ENCODE data around the gene MKNK2.

MKNK2 gene

DNA sequence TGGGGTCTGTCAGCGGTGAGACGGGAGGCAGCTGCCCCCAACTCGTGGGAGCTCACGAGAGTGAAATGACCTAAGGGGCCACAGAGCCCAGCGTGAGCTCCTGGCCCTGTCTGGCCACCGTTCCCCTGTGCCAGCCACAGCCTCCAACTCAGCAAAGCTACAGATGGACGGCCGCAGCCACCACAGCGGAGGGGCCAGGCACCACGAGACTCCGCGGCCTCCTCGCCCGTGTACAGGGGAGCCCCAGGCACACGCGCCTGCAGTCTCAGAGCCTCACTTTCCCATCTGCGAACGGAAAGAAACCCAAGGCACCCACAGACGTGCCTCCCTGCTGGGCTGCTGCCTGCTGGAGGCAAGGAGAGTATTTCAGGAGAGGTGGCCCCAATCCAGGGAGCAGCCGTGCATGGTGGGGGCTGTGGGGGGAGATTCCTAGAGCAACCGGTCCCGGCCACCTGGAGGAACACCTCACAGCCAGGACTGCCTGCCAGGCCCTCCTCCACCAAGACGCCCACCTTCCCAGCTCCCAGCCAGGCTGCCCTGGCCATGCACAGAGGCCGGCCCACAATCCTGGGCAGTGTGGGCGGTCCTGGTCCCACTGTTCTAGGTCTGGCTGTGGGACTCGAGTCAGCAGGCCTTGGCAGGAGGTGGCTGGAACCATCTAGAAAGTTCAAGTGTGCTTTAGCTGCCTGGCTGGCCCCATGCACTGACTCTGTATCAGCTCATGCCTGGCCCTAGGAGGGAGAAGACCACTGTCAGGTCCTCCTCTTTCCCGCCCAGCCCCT, 1.9 kb downstream of the MKNK2 start:
- TF ChIP-seq, protein P1, sequence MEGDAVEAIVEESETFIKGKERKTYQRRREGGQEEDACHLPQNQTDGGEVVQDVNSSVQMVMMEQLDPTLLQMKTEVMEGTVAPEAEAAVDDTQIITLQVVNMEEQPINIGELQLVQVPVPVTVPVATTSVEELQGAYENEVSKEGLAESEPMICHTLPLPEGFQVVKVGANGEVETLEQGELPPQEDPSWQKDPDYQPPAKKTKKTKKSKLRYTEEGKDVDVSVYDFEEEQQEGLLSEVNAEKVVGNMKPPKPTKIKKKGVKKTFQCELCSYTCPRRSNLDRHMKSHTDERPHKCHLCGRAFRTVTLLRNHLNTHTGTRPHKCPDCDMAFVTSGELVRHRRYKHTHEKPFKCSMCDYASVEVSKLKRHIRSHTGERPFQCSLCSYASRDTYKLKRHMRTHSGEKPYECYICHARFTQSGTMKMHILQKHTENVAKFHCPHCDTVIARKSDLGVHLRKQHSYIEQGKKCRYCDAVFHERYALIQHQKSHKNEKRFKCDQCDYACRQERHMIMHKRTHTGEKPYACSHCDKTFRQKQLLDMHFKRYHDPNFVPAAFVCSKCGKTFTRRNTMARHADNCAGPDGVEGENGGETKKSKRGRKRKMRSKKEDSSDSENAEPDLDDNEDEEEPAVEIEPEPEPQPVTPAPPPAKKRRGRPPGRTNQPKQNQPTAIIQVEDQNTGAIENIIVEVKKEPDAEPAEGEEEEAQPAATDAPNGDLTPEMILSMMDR (IDR thresholded peaks at IDR 0.05; ENCODE audit: insufficient read depth, missing control alignments), result no peak
- DNase-seq (ENCODE audit: insufficient read length, low spot score) (no peak), FAIRE-seq (no peak)

DNA sequence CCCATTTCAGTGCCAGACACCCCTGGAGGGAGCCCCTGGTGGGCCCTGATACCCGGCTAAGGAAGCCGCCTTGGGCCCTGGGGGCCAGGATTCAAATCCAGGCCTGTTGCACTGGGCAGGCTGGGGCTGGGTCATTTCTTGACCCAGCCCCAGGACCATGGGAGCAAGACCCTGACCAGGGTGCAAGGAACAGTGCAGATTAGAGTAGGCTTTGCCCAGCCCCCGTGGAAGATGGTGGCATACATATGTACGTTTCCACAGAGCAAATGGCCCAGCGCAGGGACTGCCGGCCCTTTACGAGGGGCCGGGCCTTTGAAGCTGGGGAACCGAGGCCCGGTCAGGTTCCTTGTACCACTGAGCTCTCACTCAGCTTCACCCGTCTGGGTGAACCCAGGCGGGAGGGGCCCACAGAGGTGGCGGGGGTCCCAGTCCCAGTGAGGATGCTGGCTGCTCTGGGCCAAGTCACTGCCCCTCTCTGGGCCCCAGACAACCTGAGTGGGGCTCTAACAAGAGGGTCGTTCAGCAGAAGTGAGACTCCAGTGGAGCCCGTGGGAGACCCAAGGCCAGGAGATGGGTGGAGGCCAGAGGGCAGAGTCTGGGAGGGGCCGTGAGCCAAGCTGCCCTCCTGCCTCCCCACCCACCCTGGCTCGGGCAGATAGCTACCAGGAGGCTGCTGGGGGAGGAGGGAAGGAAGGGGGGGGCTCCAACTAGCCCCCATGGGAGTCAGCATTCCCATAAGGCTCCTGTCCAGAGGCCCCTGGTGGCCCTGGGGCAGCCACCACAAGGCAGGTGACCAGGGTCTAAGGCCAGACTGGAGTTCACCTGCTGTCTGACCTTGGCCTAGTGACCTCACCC, 2.7 kb downstream of the MKNK2 start:
- FAIRE-seq (no peak), DNase-seq (ENCODE audit: insufficient read length, low spot score) (no peak)
- TF ChIP-seq, protein P1 (IDR thresholded peaks at IDR 0.05; ENCODE audit: insufficient read depth, missing control alignments), result no peak

DNA sequence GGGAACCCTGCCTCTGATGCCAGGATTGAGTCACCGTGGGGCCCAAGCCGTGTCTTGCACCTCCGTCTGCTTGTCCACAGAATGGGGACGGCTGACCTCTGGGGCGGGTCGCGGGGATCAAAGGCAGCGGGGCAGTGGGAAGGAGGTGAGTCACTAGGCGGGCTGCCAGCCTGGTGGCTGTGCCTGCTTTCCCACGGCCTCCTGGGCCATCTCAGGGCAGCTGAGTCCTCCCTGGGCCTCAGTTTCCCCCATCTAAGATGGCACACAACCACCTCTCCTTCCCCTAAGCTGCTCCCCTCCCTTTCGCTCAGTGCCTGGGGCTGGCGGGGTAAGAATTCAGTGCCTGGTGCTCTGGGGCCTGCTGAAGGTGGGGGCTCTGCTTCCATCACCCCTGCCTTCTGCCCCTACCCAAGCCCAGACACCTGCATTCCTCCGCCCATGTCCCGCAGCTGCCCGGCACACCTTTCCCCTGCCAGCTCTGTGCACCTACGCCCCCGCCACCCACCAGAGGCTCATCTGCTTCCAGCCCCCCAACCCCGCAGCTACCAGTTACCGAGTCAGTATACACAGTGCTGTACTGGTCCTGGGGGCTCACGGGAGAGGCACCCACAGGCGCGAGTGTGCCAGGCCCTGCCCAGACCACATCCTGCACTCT, 3.5 kb downstream of the MKNK2 start:
- no peak for DNase-seq (ENCODE audit: insufficient read length, low spot score)
- TF ChIP-seq, protein P1 (IDR thresholded peaks at IDR 0.05; ENCODE audit: insufficient read depth, missing control alignments), result no peak
- no peak for FAIRE-seq

DNA sequence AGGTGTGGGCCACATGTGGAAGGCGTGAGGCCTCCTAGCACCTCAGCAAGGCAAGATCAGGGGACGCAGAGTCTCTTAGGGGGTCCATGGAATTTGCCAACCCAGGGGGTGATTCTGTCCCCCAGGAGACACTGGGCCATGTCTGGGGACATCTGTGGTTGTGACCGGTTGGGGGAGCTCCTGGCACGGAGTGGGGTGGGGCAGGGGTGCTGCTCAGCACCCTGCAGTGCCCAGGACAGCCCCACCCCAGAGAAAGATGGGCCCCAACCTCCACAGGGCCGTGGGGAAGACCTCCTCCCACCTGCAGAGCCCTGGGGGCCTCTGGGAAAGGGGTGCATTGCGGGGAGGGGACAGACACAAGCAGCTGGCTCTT, 4.0 kb downstream of the MKNK2 start:
- TF ChIP-seq, protein P1 (IDR thresholded peaks at IDR 0.05; ENCODE audit: insufficient read depth, missing control alignments), result no peak
- DNase-seq (ENCODE audit: insufficient read length, low spot score) (no peak), FAIRE-seq (no peak)

DNA sequence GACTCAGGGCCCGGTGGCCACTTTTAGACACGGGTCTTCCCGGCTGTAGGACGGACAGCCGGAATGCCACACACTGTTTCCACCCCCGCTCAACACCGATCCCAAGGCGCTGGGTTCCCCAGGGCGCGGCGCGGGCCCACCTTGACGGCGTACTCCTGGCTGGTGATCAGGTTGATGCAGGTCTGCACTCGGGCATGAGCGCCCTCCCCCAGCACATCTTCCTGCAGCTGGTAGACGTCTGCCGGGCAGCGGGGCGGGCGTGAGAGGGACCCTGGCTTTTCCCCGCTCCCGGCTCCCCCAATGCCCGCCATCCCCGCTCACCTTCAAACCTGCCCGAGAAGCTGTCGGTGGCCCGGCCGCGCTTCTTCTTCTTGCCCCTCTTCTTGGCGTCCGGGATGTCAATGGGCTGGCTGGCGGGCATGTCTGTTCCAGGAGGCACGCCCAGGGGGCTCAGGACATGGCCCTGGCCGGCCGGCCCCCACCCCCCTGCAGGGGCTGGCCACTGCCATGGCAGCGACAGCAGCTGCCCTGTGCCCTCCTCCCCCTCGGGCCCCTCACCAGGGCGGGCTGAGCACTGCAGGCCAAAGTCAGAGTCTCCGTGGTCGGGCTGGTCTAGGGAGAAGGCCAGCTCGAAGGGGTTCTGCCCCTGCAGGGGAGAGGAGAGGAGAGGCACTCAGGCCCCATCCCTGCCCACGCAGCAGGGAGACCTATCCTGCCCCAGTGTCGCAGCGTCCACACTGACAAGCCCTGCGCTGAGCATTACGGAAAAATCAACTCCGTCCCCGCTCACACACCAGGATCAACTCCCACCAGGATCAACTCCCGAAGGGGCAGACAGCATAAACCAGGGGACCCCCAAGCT, 4.8 kb downstream of the MKNK2 start:
- FAIRE-seq, result no peak
- TF ChIP-seq, protein P1 (IDR thresholded peaks at IDR 0.05; ENCODE audit: insufficient read depth, missing control alignments), result no peak
- DNase-seq (ENCODE audit: insufficient read length, low spot score), result no peak

DNA sequence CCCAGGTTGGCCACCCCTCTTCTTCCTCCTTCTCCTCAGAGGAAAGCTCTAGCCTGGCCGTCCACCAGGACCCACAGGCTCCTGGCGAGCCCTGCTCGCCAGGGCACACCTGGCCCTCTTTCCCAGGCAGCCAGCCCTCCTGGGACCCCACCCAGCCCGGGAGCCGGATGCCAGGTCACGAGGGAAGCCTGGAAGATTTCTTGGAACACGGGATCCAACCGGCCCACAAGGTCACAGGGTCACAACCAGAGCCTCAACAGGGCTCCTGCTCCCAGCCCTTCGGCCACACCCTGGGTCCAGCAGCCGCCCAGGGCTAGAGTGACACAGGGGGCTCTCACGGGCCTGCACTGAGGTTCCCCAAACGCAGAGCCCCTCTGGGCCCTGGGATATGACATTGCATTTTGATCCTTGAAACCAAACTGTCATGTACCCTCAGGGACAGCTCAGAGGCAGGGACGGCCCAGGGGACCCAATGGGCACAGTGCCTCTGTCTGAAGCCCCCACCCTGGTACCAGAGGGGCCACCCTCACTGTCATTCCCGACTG, 5.5 kb downstream of the MKNK2 start:
- TF ChIP-seq, protein P1 (IDR thresholded peaks at IDR 0.05; ENCODE audit: insufficient read depth, missing control alignments), result no peak
- FAIRE-seq, result no peak
- no peak for DNase-seq (ENCODE audit: insufficient read length, low spot score)
